Esophagus muscularis mucosa (tissue), 3 donors: ENCODE data around the gene DKC1.

Experiments
- POLR2A ChIP-seq: fragments of 450-650 bp; IDR thresholded peaks from one replicate; pipeline ENCODE4 v1.6.1; 2017; ENCODE audit warnings: antibody characterized with exemption, moderate library complexity, mild to moderate bottlenecking, low read depth
- POLR2AphosphoS5 ChIP-seq, 2 donors: sonication (generic); formaldehyde crosslinking; IDR thresholded peaks; one replicate each; pipeline ENCODE4 v1.6.1; 2017; ENCODE audit warnings: antibody characterized with exemption in 2 of 2
- TF ChIP-seq, protein P1 (sequence below), 3 experiments: fragments of 200-600 bp in 2 of 3; fragments of 450-650 bp in 1 of 3; sonication (generic) in 2 of 3; IDR thresholded peaks; one replicate each; pipeline ENCODE4 v1.5.1; 2017 to 2019; ENCODE audit warnings: antibody characterized with exemption in 3 of 3, mild to moderate bottlenecking in 2 of 3, moderate library complexity in 1 of 3

DNA sequence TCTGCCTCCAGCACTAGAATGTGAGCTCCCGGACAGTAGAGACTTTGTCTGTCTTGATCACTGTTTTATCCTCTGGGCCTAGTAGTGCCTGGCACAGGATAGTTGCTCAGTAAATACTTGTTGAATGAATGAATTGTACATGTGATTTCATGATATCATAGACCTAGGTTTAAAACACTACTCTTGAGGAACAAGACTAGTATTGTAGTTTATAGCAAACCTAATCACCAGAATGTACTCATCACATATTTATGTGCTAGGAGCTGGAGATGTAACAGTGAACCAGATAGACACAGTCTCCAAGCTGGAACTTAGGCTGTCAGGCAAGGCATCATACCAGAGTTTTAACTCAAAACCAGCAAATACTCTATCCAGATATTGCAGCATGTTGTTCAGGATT, 35.2 kb upstream of the DKC1 start:
- TF ChIP-seq, protein P1, sequence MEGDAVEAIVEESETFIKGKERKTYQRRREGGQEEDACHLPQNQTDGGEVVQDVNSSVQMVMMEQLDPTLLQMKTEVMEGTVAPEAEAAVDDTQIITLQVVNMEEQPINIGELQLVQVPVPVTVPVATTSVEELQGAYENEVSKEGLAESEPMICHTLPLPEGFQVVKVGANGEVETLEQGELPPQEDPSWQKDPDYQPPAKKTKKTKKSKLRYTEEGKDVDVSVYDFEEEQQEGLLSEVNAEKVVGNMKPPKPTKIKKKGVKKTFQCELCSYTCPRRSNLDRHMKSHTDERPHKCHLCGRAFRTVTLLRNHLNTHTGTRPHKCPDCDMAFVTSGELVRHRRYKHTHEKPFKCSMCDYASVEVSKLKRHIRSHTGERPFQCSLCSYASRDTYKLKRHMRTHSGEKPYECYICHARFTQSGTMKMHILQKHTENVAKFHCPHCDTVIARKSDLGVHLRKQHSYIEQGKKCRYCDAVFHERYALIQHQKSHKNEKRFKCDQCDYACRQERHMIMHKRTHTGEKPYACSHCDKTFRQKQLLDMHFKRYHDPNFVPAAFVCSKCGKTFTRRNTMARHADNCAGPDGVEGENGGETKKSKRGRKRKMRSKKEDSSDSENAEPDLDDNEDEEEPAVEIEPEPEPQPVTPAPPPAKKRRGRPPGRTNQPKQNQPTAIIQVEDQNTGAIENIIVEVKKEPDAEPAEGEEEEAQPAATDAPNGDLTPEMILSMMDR (IDR thresholded peaks at IDR 0.05), result no peak
- TF ChIP-seq POLR2A, result no peak
- TF ChIP-seq POLR2AphosphoS5 (IDR thresholded peaks at IDR 0.05), result no peak
